ENCODE data around the gene BAAT. TPM values are rescaled to one million over a fixed set of nuclear protein-coding genes. Genes with fewer than 3 reads are reported as not detected.
A peak's percentile ranks its signal among the peaks of the same experiment; 100 is the strongest.

The BAAT gene
- total RNA-seq, 1 experiment from 2014 or later, result not detected

DNA sequence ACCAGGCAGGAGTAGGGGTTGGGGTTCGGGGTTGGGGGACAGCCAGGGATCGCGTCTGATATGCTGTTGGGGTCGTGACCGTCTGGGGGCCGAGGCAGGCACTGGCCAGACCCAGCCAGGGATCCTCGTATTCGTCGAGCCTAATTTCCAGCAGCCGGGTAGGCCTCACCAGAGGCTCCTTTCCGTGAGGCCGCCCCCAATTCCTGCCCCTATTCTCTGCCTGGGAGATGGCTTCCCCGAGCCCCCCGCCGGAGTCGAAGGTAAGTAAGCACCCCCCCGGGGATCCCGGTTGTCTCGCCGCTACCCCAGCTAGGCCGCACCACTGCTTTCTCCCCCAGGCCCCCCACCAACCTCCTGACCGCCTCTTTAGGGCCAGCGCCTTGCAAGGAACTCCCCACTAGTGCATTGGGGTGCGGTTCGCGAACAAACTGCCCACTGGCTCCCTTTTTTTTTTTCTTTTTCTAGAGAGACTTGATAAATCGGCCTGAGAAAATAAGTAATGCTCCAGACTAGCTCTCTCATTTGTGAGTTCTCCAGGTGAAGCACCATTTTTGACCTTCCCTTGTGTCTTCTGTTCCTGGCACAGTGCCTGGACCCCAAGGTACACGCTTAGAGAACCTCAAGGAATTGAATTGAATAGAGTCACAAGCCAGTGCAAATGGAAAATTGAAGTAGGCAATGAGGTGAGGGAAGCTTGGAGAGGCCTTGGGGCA lies 14.3 kb upstream of the BAAT start:
- no peak for DNase-seq (ENCODE audit: low read depth)

DNA sequence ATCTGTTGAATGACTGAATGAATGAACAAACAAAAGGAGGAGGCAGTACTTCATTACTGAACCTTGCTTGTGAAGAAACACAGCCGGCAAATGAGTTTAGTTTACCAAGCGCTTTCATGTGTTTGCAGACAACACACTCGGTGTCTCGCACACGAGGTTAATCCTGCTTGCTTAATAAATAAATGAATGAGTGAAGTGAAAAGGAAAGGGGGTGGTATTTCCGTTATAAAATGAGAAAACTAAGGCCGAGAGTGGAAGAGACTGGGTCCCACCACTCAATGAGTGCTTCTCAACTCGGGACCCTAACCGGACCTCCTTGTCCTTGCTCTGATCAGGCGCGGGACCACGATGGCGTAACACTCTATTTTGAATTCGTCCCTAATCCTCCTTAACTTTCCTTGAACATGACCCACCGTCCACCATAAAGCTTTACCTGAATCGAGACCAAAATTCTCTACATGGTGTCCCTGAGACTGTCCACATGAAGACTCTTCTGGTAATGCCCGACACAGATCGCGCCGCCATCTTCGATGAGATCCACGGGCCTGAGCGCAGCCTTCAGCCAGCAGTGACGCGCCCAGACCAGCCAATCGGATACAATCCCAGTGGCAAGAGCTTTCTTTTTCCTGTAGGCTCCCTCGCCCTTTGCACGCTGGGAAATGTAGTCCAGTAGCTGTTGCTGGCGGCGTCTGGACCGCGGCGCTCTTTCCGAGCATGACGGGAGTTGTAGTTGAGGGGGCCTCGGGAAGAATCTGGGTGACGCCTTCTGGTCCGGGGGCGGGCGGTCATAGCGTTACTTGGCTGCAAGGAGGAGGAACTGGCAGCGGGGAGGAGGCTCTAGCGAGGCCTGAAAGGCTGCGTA lies 13.5 kb upstream of the BAAT start, which contains the start of the genes MRPL50 and ZNF189:
MRPL50 (minus strand) TSS at position 551 of the 862 bp plus-strand sequence; CDS start at position 525, 26 bp downstream.
ZNF189 (plus strand) TSS at position 784 of the 862 bp plus-strand sequence. CDS start 306 bp downstream, outside the sequence.
- DNase-seq (ENCODE audit: low read depth), result peak; percentile 99

DNA sequence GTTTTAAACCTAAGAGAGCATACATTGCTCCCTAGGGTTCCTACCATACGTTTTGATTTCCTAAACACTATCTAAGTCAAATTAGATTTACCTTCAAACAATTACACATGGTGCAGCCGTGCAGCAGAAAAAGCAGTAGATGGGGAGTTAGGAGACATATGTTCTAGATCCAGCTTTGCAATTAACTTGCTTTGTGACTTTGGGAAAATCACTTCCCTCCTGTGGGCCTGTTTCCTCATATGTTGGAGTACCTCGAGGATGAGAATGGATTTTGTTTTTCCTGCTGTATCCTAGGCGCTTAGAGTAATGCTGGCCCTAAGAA lies 12.9 kb upstream of the BAAT start:
- no peak for DNase-seq (ENCODE audit: low read depth)

DNA sequence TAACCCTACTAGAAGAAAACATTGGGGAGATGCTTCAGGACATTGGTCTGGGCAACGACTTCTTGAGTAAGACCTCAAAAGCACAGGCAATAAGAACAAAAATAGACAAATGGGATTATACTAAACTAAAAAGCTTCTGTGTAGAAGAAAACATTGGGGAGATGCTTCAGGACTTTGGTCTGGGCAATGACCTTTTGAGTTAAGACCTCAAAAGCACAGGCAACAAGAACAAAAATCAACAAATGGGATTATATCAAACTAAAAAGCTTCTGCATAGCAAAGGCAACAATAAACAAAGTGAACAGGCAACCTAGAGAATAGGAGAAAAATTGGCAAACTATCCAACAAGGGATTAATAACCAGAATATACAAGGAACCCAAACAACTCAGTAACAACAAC lies 9.9 kb upstream of the BAAT start:
- no peak for DNase-seq (ENCODE audit: low read depth)

DNA sequence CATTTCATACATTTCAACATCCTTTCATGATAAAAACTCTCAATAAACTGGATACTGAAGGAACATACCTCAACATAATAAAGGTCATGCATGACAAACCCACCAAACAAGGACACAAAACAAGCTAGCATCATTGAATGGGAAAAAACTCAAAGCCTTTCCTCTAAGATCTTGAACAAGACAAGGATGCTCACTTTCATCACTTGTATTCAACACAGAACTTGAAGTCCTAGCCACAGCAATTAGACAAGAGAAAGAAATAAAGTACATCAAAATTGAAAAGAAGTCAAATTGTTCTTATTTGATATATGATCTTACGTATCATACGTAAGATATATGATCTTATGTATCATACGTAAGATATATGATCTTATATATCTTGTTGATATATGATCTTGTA lies 8.3 kb upstream of the BAAT start:
- no peak for DNase-seq (ENCODE audit: low read depth)

DNA sequence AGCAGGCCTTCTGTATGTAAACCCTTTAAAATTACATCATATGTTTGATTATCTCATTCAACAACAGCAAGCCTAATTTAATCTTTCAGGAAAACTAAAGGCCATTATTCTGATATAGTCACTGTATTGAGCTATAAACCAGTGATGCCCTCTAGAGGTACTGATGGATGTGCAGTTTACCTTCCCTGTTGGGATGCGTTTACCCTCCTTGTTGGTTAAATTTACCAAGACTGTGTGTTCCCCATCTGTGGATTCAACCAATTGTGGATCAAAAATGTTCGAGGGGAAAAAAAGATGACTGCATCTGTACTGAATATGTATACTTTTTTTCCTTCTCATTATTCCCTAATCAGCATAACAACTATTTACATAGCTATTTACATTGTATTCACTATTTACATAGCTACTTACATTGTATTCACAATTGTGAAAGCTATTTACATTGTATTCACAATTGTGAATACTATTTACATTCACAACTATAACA lies 3.7 kb upstream of the BAAT start:
- peak; percentile 10 for DNase-seq (ENCODE audit: low read depth)

DNA sequence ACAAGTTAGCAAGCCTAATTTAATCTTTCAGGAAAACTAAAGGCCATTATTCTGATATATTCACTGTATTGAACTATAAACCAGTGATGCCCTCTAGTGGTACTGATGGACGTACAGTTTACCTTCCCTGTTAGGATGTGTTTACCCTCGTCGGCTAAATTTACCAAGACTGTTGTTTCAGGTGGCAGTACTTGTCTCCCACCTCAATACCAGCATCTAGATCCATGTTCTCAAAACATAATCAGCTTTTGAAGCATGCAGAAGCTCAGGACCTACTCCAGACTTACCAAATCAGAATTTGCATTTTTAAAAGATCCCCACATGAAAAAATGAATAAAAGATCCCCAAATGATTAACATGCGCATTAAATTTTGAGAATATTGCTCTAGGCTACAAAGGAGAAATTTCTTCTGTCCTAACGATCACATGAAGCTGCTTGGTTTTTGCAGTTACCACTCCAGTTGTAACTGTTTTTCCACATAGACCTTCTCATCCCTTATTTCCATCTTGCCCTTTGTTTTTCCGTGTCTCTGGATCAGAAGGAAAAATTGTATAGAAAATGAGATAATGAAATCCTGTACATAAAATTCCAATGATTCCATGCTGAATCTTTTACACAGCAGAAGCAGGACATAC lies 3.2 kb upstream of the BAAT start:
- DNase-seq (ENCODE audit: low read depth), result peak; percentile 57

DNA sequence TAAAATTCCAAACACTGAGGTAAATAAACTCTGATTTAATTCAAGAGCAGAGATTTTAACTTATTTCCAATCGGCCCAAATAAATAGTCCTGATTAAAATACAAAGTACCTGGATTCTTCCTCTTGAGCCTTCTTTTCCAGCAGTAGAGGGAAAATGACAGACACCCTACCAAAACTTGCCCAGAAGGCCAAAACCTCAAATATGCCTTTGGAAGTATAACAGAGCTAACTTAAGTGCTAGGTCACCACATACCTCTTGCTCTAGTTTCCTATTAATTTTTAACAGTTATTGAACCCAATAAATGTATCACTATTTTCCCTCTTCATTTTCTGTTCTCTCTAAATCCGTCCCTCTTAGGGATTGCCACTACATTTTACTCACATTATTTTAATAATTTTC lies 1.4 kb downstream of the BAAT start:
- DNase-seq (ENCODE audit: low read depth), result no peak

DNA sequence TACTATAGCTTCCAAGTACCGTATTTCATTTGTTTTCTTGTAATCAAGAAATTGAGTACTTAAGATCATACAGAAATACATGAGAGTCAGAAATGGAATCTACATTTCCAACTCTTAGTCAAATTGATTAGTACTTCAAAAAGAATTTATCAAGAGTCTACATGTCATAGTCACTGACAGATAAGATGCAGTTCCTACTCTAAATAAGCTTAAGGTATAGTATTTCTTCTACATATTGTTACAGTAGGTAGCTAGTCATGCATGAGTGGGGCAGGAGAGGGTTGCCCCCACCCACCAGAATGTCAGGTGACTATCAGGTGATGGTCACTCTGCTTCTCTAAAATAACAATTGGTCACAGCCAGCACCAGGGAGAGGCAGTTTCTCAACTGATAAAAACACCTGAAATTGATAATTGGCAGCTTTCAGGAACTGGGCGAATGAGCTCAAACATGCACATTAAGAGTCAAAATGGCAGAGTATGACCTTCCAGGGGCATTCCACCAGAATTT lies 2.9 kb downstream of the BAAT start:
- no peak for DNase-seq (ENCODE audit: low read depth)

DNA sequence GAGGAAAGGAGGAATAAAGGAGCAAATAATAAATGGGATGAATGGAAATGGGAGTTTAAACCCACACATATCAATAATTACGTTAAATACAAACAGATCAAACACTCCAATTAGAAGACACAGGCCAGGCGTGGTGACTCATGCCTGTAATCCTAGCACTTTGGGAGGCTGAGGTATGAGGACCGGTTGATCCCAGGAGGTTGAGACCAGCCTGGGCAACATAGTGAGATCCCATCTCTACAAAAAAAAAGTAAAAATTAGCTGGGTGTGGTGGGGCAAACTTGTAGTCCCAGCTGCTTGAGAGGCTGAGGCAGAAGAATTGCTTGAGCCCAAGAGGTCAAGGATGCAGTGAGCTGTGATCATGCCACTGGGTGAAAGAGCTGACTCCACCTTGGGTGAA lies 3.7 kb downstream of the BAAT start:
- no peak for DNase-seq (ENCODE audit: low read depth)

DNA sequence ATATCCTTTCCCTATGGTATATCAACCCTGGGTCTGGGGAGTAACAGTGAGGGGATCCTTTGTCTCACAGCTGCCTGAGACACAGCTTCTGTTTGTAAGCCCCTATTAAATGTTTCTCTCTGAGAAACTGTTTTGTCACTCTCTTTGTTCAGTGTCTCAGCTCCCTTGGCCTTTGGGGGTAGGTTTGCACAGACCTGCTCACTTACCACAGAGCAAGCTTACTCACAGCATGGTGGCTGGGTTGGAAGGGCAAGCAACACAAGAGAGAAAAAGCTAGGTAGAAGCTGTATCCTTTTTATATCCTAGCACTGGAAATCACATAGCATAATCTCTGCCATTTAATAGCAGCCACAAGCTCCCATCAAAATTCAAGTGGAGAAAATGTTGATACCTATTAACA lies 4.5 kb downstream of the BAAT start:
- no peak for DNase-seq (ENCODE audit: low read depth)

DNA sequence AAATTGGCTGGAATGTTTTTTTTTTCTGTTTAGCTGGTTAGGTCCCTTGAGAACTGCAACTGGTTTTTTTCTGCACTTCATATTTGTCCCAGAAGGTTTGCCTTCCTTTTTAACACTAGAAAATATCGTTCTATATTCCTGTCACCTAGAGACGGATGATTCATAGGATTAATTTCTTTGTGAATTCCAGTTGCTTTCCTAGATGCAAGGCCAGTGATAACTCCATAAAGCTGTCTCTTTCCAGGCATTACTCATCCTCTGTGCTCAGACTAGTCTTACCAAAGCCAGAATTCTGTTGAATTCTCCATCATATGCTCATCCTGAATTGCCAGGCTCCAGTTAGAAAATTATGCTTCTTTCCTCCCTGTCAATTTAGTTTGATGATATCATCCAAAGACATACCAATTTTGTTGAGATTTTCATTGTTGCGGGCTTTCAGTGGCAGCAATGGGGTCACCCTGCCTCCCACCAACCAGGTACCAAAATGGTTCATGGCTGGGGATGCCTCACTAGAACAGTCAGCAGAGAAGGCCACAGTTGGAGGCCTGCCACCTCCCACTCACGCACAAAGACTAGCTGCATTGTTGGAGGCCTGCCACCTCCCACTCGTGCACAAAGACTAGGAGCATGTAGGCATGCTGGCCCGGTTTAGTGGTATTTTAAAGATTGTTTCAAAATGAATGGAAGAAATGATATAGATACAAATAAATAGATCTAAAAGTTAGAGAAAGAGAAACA lies 8.5 kb downstream of the BAAT start:
- peak; percentile 70 for DNase-seq (ENCODE audit: low read depth)

DNA sequence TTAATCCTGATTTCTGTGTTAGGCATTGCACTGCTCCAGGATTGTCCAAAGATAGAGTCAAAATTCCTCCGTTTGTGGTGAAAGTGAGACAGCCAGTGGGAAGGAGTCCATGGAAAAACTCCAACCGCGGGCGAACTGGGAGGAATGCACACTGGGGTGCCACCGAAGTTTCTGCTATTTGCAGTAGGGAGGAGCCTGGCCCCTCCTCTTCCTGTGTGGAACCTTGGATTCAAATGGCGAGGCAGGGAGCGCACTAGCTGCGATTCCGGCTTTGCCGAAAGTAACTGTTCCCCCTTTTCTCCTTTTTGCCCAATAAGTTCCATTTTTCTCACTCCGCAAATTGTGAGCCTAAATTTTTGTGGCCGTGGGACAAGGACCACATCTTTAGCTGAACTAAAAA lies 9.3 kb downstream of the BAAT start:
- peak; percentile 75 for DNase-seq (ENCODE audit: low read depth)

DNA sequence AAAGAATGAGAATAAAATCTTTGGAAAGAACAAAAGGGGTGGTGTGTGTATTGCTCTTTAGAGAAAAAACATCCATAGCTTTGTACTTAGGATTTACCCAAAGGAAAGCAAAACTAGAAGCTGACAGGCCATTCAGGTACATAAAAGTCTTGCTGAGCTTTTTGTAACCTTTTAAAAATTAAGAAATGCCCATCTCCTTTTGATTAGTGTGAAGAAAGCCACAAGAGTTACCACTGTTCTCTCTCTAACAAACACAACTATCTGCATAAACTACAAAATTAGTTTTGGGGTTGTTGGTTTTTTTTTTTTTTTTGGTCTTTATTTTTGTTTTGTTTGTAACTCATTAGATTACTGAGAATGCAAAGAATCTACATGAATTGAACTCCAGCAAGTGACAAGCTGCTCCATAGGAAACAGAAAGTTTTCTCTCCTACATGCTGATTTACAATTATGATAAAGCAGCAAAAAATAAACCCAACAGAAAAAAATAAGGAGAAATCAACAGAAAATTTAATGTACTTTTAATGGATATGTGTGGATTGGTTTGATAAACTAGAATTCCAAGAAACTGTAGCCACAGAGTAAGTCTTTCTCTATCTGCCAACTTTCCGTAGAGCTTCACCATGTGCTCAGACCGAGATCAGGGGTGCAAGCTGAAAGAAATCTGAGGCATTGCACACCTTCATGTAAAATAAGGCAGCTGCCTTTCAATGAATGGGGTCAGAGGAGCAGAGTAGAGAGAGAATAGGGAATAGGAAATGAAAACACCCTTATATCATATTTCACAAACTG lies 12.3 kb downstream of the BAAT start:
- no peak for DNase-seq (ENCODE audit: low read depth)

DNA sequence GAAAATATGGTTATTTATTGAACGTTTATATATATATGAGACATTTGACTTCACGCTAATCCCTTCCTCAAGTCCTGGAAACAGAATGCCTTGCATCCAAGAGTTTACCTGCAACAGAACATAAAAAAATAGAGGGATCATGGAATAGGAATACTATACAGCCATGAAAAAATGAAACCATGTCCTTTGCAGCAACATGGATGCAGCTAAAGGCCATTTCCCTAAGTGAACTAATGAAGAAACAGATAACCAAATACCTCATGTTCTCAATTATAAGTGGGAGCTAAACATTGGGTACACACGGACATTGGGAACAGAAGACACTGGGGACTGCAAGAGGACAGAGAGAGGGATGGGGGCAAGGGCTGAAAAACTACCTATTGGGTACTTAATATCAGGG lies 13.0 kb downstream of the BAAT start:
- DNase-seq (ENCODE audit: low read depth), result no peak

DNA sequence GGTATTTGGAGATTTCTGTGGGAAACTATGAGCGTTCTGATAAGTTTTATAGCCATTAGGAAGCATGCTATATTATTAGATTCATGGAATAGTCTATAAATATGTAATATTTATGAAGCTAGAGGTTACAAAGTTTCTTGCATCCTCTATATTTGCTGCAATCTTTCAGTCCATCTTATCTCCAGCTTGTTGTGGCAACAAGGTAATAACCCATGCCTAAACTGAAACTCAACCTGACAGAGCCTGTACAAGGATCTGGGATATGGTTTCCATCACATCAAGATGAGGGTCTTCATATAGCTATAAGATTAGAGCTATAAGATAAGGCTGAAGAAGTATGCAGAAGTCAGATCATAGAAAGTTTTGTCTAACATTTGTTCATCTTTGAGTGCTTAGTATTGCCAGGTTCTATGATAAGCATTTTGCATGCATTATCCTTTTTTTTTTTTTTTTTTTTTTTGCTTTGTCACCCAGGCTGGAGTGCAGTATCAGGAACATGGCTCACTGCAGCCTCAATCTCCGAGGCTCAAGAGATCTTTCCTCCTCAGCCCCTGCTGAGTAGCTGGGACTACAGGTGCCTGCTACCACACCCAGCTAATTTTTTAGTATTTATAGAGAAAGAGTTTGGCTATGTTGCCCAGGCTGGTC lies 14.8 kb downstream of the BAAT start:
- DNase-seq (ENCODE audit: low read depth), result no peak

DNA sequence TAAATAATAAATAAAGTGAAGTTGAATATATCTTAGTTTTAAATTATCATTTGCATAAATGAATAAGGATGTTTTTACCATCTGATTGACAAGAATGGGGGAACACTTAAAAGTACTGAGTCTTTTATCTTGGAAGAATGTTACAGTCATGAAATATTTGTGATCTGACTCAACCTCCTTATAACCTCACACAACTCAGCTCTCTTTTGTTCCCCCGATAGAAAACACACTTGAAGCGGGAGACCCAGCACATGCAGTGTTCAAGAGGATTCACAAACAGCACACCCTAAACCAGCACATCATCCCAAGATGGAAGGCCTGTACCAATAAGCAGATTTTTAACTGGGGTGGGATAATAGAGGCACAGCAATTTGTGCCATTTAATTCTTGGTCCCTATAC lies 15.5 kb downstream of the BAAT start:
- DNase-seq (ENCODE audit: low read depth), result peak; percentile 25

DNA sequence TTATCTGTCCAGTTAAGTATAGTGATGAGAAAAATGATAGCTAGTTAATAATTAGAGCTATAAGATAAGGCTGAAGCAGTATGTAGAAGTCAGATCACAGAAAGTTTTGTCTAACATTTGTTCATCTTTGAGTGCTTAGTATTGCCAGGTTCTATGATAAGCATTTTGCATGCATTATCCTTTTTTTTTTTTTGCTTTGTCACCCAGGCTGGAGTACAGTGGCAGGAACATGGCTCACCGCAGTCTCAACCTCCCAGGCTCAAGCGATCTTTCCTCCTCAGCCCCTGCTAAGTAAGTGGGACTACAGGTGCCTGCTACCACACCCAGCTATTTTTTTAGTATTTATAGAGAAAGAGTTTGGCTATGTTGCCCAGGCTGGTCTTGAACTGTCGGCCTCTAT lies 17.5 kb downstream of the BAAT start:
- no peak for DNase-seq (ENCODE audit: low read depth)

DNA sequence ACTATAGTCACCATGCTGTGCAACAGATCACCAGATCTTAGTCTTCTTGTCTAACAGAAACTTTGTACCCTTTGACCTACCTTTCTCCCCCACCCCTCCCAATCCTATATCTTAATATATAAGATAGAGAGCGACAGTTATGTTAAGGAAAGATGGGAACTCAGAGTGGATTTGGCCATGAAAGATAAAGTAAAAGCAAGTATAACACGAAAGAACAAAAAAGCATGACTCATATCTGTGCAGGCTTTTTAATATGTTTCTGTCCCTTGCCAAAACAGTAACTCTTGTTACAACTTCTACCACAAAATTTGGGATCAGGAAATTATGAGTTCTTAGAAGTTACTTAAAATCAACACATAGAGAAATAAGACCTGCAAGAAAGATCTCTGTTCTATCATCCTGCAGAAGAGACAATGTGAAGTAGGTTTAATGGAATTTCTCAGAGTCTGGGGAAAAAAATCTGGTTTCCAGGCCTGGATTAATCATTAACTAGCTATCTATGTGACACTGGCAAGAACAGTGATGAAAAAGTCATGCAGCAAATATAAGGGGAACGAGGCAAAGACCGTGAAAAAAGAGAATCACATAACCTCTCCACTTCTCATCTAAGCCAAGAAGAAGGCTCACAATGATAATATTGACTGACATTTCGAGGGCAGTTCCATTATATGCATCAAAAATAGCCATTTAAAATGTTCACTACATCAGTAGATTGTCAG lies 18.6 kb downstream of the BAAT start:
- DNase-seq (ENCODE audit: low read depth), result no peak

DNA sequence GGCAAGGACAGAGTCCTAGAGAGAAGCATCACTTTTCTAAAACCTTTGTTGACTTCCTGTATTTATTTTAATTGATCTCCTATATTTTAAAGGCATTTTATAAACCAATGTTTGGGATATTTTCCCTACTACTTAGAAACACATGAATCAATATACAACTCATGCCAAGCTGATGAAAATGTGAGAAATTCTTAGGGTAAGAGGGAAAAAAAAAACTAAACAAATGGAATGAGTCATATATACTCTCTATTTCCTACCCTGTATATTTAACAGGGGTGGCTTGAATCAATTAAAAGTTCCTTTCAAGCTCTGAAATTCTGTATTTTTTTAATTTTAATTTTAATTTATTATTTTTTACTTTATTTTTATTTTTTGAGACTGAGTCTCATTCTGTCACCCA lies 19.6 kb downstream of the BAAT start:
- no peak for DNase-seq (ENCODE audit: low read depth)
